ENCODE data around the gene SLC29A2. TPM values are rescaled to one million over a fixed set of nuclear protein-coding genes. Genes with fewer than 3 reads are reported as not detected.

Gene SLC29A2
- total RNA-seq, 1 donor = 0.36 TPM

GRCh38 chr11:66347425-66348276 is 23.9 kb downstream of the SLC29A2 start, which contains the start of gene B4GAT1:
TSS of gene B4GAT1 (minus strand) at chr11:66347629. CDS start at chr11:66347545, 84 bp downstream.
- DNase-seq (ENCODE audit: low read depth) = peak; percentile 97
- TF ChIP-seq CTCF (IDR thresholded peaks at IDR 0.05; ENCODE audit: insufficient read depth, low read length) = no peak
- peak within 1 kb of the TSS; percentile 98 for H3K4me3 ChIP-seq (ENCODE audit: low read depth, low read length)

GRCh38 chr11:66346476-66347424 is 24.8 kb downstream of the SLC29A2 start:
- peak overlapping the region; percentile 98 for H3K4me3 ChIP-seq (ENCODE audit: low read depth, low read length)
- no peak for DNase-seq (ENCODE audit: low read depth)
- TF ChIP-seq CTCF (IDR thresholded peaks at IDR 0.05; ENCODE audit: insufficient read depth, low read length) = no peak

- peak overlapping the region; percentile 98 for H3K4me3 ChIP-seq (ENCODE audit: low read depth, low read length)
- no peak for TF ChIP-seq CTCF (IDR thresholded peaks at IDR 0.05; ENCODE audit: insufficient read depth, low read length)
- no peak for DNase-seq (ENCODE audit: low read depth)
These were observed 26.3 kb downstream of the SLC29A2 start for GRCh38 chr11:66345316-66345649.

- TF ChIP-seq CTCF (IDR thresholded peaks at IDR 0.05; ENCODE audit: insufficient read depth, low read length) = peak; percentile 40
- DNase-seq (ENCODE audit: low read depth) = peak; percentile 97
- peak within 1 kb of the TSS; percentile 98 for H3K4me3 ChIP-seq (ENCODE audit: low read depth, low read length)
These were observed 26.8 kb downstream of the SLC29A2 start, which contains the start of gene BRMS1 for GRCh38 chr11:66344550-66345315. TSS of gene BRMS1 (minus strand) at chr11:66345104. CDS start at chr11:66342234, 2,870 bp downstream.

GRCh38 chr11:66343176-66343575 is 28.4 kb downstream of the SLC29A2 start:
- H3K4me3 ChIP-seq (ENCODE audit: low read depth, low read length) = no peak overlapping the region
- DNase-seq (ENCODE audit: low read depth) = no peak
- no peak for TF ChIP-seq CTCF (IDR thresholded peaks at IDR 0.05; ENCODE audit: insufficient read depth, low read length)

- DNase-seq (ENCODE audit: low read depth) = no peak
- no peak overlapping the region for H3K4me3 ChIP-seq (ENCODE audit: low read depth, low read length)
- TF ChIP-seq CTCF (IDR thresholded peaks at IDR 0.05; ENCODE audit: insufficient read depth, low read length) = no peak
These were observed 29.9 kb downstream of the SLC29A2 start for GRCh38 chr11:66341502-66342126.
